H9 (cell line): Measurements from ENCODE around the gene GRM5. TPM values are rescaled to one million over a fixed set of nuclear protein-coding genes. Genes with fewer than 3 reads are reported as not detected.

Experiments
- DNase-seq: peaks from one replicate; pipeline ENCODE4 v3.0.0-alpha.2; 2017
- H2AFZ ChIP-seq: one replicate; pipeline ENCODE4 v1.6.1; 2013; ENCODE audit warnings: mild to moderate bottlenecking, low read length, control low read depth, moderate library complexity
- H2AK5ac ChIP-seq: 2 replicates; pipeline ENCODE4 v1.6.1; 2013; ENCODE audit warnings: low read length, control low read depth, mixed read lengths; ENCODE audit not compliant: insufficient read length
- H2BK120ac ChIP-seq: one replicate; pipeline ENCODE4 v1.6.1; 2013; ENCODE audit warnings: low read depth, mild to moderate bottlenecking, low read length, control low read depth, inconsistent platforms; ENCODE audit not compliant: poor library complexity, severe bottlenecking
- H2BK12ac ChIP-seq: 2 replicates; pipeline ENCODE4 v1.6.1; 2013; ENCODE audit warnings: low read length, control low read depth, mixed read lengths, low read depth; ENCODE audit not compliant: insufficient read length
- H2BK15ac ChIP-seq: 2 replicates; pipeline ENCODE4 v1.6.1; 2013; ENCODE audit warnings: low read depth, low read length, control low read depth
- H2BK20ac ChIP-seq: one replicate; pipeline ENCODE4 v1.6.1; 2013; ENCODE audit warnings: low read depth, mild to moderate bottlenecking, low read length, control low read depth, inconsistent platforms; ENCODE audit not compliant: poor library complexity, severe bottlenecking
- H2BK5ac ChIP-seq: 2 replicates; pipeline ENCODE4 v1.6.1; 2013; ENCODE audit warnings: low read length, control low read depth, mixed read lengths; ENCODE audit not compliant: insufficient read length
- H3K14ac ChIP-seq: 2 replicates; pipeline ENCODE4 v1.6.1; 2013; ENCODE audit warnings: low read length, control low read depth; ENCODE audit not compliant: insufficient read depth
- H3K18ac ChIP-seq: 2 replicates; pipeline ENCODE4 v1.6.1; 2013; ENCODE audit warnings: low read depth, mild to moderate bottlenecking, mixed read lengths, low read length, control low read depth; ENCODE audit not compliant: insufficient read length
- H3K23ac ChIP-seq: 2 replicates; pipeline ENCODE4 v1.6.1; 2013; ENCODE audit warnings: low read length, control low read depth, mixed read lengths, low read depth; ENCODE audit not compliant: insufficient read length
- H3K23me2 ChIP-seq: 2 replicates; pipeline ENCODE4 v1.6.1; 2013; ENCODE audit warnings: low read depth, mild to moderate bottlenecking, mixed read lengths, low read length, control low read depth; ENCODE audit not compliant: insufficient read length, poor library complexity, severe bottlenecking
- H3K27ac ChIP-seq: 2 replicates; pipeline ENCODE4 v1.5.1; 2013; ENCODE audit warnings: low read length, control low read depth, mixed read lengths, low read depth; ENCODE audit not compliant: insufficient read length
- H3K27me3 ChIP-seq: 2 replicates; pipeline ENCODE4 v1.6.1; 2013; ENCODE audit warnings: low read length, control low read depth, inconsistent platforms; ENCODE audit not compliant: insufficient read depth
- H3K4ac ChIP-seq: 2 replicates; pipeline ENCODE4 v1.6.1; 2013; ENCODE audit warnings: low read depth, mild to moderate bottlenecking, control low read depth, inconsistent platforms, low read length, moderate library complexity
- H3K4me1 ChIP-seq: 2 replicates; pipeline ENCODE4 v1.6.1; 2013; ENCODE audit warnings: low read length, control low read depth, inconsistent platforms; ENCODE audit not compliant: insufficient read depth
- H3K4me2 ChIP-seq: 2 replicates; pipeline ENCODE4 v1.6.1; 2013; ENCODE audit warnings: low read length, control low read depth, mixed read lengths; ENCODE audit not compliant: insufficient read length, insufficient read depth
- H3K56ac ChIP-seq: 2 replicates; pipeline ENCODE4 v1.6.1; 2013; ENCODE audit warnings: low read depth, mild to moderate bottlenecking, mixed read lengths, low read length, control low read depth; ENCODE audit not compliant: insufficient read length
- H3K79me1 ChIP-seq: 2 replicates; pipeline ENCODE4 v1.6.1; 2013; ENCODE audit warnings: low read depth, mild to moderate bottlenecking, moderate library complexity, low read length, control low read depth, inconsistent platforms; ENCODE audit not compliant: insufficient read depth, poor library complexity, severe bottlenecking
- H3K79me2 ChIP-seq: 2 replicates; pipeline ENCODE4 v1.6.1; 2013; ENCODE audit warnings: low read length, control low read depth, inconsistent platforms; ENCODE audit not compliant: insufficient read depth
- H3K9ac ChIP-seq: 2 replicates; pipeline ENCODE4 v1.6.1; 2013; ENCODE audit warnings: low read length, control low read depth, mixed read lengths; ENCODE audit not compliant: insufficient read length; ENCODE audit errors: extremely low read depth
- H3K9me3 ChIP-seq: one replicate; pipeline ENCODE4 v1.6.1; 2013; ENCODE audit warnings: low read depth, low read length, inconsistent platforms; ENCODE audit not compliant: control insufficient read depth
- H3T11ph ChIP-seq: one replicate; pipeline ENCODE4 v1.6.1; 2013; ENCODE audit warnings: mild to moderate bottlenecking, low read length, control low read depth, inconsistent platforms
- H4K20me1 ChIP-seq: one replicate; pipeline ENCODE4 v1.6.1; 2013; ENCODE audit not compliant: control insufficient read depth, insufficient read length, insufficient read depth
- H4K5ac ChIP-seq: 2 replicates; pipeline ENCODE4 v1.6.1; 2013; ENCODE audit warnings: low read depth, mild to moderate bottlenecking, mixed read lengths, low read length, control low read depth; ENCODE audit not compliant: insufficient read length
- H4K8ac ChIP-seq: replicated peaks from 2 replicates; pipeline ENCODE4 v1.6.1; 2013; ENCODE audit warnings: low read length, control low read depth, mixed read lengths, low read depth; ENCODE audit not compliant: insufficient read length
- H4K91ac ChIP-seq: 2 replicates; pipeline ENCODE4 v1.6.1; 2013; ENCODE audit warnings: low read depth, mild to moderate bottlenecking, moderate library complexity, mixed read lengths, low read length, control low read depth; ENCODE audit not compliant: insufficient read length
- H3K27ac Mint-ChIP-seq, 3 experiments: 2 replicates in 2 of 3; 3 replicates in 1 of 3; pipeline ENCODE4 v1.8.0; 2020 to 2021; ENCODE audit warnings: mixed read lengths in 3 of 3, mild to moderate bottlenecking in 1 of 3, moderate library complexity in 1 of 3
- H3K27me3 Mint-ChIP-seq: 2 replicates; pipeline ENCODE4 v1.8.0; 2021; ENCODE audit warnings: low read depth, mild to moderate bottlenecking, moderate library complexity, mixed read lengths
- H3K36me3 Mint-ChIP-seq, 3 experiments: 2 replicates in 2 of 3; 3 replicates in 1 of 3; pipeline ENCODE4 v1.8.0; 2020 to 2021; ENCODE audit warnings: low read depth in 3 of 3, mixed read lengths in 3 of 3; ENCODE audit not compliant: insufficient read depth in 1 of 3
- H3K4me1 Mint-ChIP-seq, 2 experiments: 2 replicates each; pipeline ENCODE4 v1.8.0; 2020; ENCODE audit warnings: mixed read lengths in 2 of 2
- H3K4me3 Mint-ChIP-seq, 2 experiments: 2 replicates in 1 of 2; 3 replicates in 1 of 2; pipeline ENCODE4 v1.8.0; 2020 to 2021; ENCODE audit warnings: mild to moderate bottlenecking in 2 of 2, mixed read lengths in 2 of 2, moderate library complexity in 1 of 2
- H3K9me3 Mint-ChIP-seq, 2 experiments: 2 replicates in 1 of 2; 3 replicates in 1 of 2; pipeline ENCODE4 v1.8.0; 2020; ENCODE audit warnings: mild to moderate bottlenecking in 2 of 2, mixed read lengths in 2 of 2, moderate library complexity in 1 of 2
- CTCF ChIP-seq: fragments of 200-600 bp; sonication (generic); conservative IDR thresholded peaks from 3 replicates; pipeline ENCODE4 v1.8.0; 2021; ENCODE audit warnings: antibody characterized with exemption, mild to moderate bottlenecking
- WGBS: extraction: QIAGEN DNeasy Blood & Tissue Kit; methylation state at CpG from one replicate; pipeline ENCODE4 v1.1.7; 2013; ENCODE audit warnings: missing lambda C conversion rate, low lambda C conversion rate, mixed read lengths; ENCODE audit not compliant: insufficient read length; ENCODE audit errors: extremely low coverage; 5-methylcytosine and 5-hydroxymethylcytosine counted together
- total RNA-seq: library from RNA; stranded (reverse); gene quantifications from 2 replicates; pipeline ENCODE4 v1.2.1, GENCODE V29; 2021

GRM5 gene
- total RNA-seq, 1 experiment from 2014 or later = not detected

- H3K9ac ChIP-seq = no peak overlapping the region
- H3K36me3 Mint-ChIP-seq = peaks cover 6 to 24% (median 9%) of the 10 kb centered on the region in 3 experiments
- H4K91ac ChIP-seq = no peak overlapping the region
Measured at GRCh38 chr11:88689548-88690240, 376.1 kb downstream of the GRM5 start.

More at GRCh38 chr11:88689548-88690240, 376.1 kb downstream of the GRM5 start:
- Histone ChIP-seq H3K27me3 (no peaks in the 10 kb centered on the region), H3K23me2 (no peaks in the 10 kb centered on the region), H4K20me1 (no peaks in the 10 kb centered on the region), H3K79me2 (no peaks in the 10 kb centered on the region), H3K4ac (no peak overlapping the region), H3K4me1 (no peaks in the 10 kb centered on the region), H2BK5ac (no peak overlapping the region), H3K56ac (no peak overlapping the region), H3K4me2 (no peak overlapping the region), H2AFZ (no peak overlapping the region), H3K27ac (no peak overlapping the region), H2BK12ac (no peak overlapping the region), H2AK5ac (no peak overlapping the region), H2BK15ac (no peak overlapping the region), H4K5ac (no peak overlapping the region), H3K14ac (no peak overlapping the region), H4K8ac (no peak overlapping the region), H2BK120ac (no peak overlapping the region), H3K79me1 (no peaks in the 10 kb centered on the region), H2BK20ac (no peak overlapping the region), H3K18ac (no peak overlapping the region), H3K9me3 (no peaks in the 10 kb centered on the region), H3K23ac (no peak overlapping the region), H3T11ph (no peak overlapping the region)
- no CpG with 5 or more reads among the region's 6 CpGs for WGBS
- Mint-ChIP-seq H3K27me3 (no peaks in the 10 kb centered on the region), H3K9me3 (peaks cover 14 to 19% of the 10 kb centered on the region in 2 experiments), H3K4me1 (peaks cover 2 to 7% of the 10 kb centered on the region in 2 experiments; a peak in 2 of 4 replicates), H3K27ac (no peak overlapping the region), H3K4me3 (no peak overlapping the region)
- no peak for DNase-seq
- no peak for TF ChIP-seq CTCF
